ENCODE measurements around the gene COBL. TPM values are rescaled to one million over a fixed set of nuclear protein-coding genes. Genes with fewer than 3 reads are reported as not detected.

Gene COBL
- total and polyA plus RNA-seq, 3 experiments from 2014 or later, result not detected

- Histone ChIP-seq H3K36me3 (ENCODE audit: insufficient read depth, low read length) (no peaks in the 10 kb centered on the region), H3K4me3 (ENCODE audit: low read length) (no peak overlapping the region), H3K27me3 (ENCODE audit: insufficient read depth, low read length, poor library complexity, severe bottlenecking) (no peaks in the 10 kb centered on the region), H3K27ac (ENCODE audit: low read depth, low read length) (no peak overlapping the region), H3K4me1 (ENCODE audit: insufficient read depth, low read length) (no peaks in the 10 kb centered on the region), H3K9me3 (ENCODE audit: low read length) (no peaks in the 10 kb centered on the region)
- H3K4me3 Mint-ChIP-seq, result no peak overlapping the region
- H3K9me3 Mint-ChIP-seq, result no peaks in the 10 kb centered on the region
- H3K4me1 Mint-ChIP-seq, result no peaks in the 10 kb centered on the region
- ChIA-PET POLR2A (no interaction called here), CTCF (no interaction called here)
- peaks cover 0 to 1% of the 10 kb centered on the region in 2 donors for H3K27me3 Mint-ChIP-seq
- no peak overlapping the region for H3K27ac Mint-ChIP-seq
- H3K36me3 Mint-ChIP-seq, result no peaks in the 10 kb centered on the region
- no peak for DNase-seq
Observed at GRCh38 chr7:51190969-51191368, 125.6 kb downstream of the COBL start.

DNA sequence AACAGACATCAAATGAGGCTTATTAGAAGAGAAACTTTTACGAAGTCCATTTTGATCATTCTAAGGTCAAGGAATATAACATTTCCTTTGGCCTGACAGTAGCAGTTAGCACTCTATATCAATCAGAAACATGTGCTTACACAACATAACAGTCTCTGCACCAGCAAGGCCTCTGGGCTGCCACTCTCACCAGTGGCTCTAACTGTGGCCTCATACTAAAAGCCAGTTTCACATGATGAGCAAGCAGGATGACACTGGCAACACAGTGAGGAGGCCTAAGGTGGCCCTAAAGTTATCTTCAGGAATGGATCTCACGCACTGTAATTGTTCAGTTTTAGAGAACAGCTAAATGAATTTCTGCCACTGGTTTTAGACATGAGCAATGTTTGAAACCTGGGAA lies 126.8 kb downstream of the COBL start:
- H3K27ac ChIP-seq (ENCODE audit: low read depth, low read length), result no peak overlapping the region
- no peaks in the 10 kb centered on the region for H3K9me3 Mint-ChIP-seq
- no peaks in the 10 kb centered on the region for H3K27me3 ChIP-seq (ENCODE audit: insufficient read depth, low read length, poor library complexity, severe bottlenecking)
- H3K4me1 Mint-ChIP-seq, result no peaks in the 10 kb centered on the region
- no peaks in the 10 kb centered on the region for H3K36me3 Mint-ChIP-seq
- DNase-seq, result no peak
- H3K4me3 ChIP-seq (ENCODE audit: low read length), result no peak overlapping the region
- H3K9me3 ChIP-seq (ENCODE audit: low read length), result no peaks in the 10 kb centered on the region
- no peak overlapping the region for H3K4me3 Mint-ChIP-seq
- no peaks in the 10 kb centered on the region for H3K4me1 ChIP-seq (ENCODE audit: insufficient read depth, low read length)
- peaks cover 2 to 3% of the 10 kb centered on the region in 2 donors for H3K27me3 Mint-ChIP-seq
- POLR2A ChIA-PET, result no interaction called here
- no peak overlapping the region for H3K27ac Mint-ChIP-seq
- CTCF ChIA-PET, result no interaction called here
- H3K36me3 ChIP-seq (ENCODE audit: insufficient read depth, low read length), result no peaks in the 10 kb centered on the region

GRCh38 chr7:51188987-51189386 lies 127.6 kb downstream of the COBL start:
- no peaks in the 10 kb centered on the region for H3K9me3 Mint-ChIP-seq
- H3K4me3 ChIP-seq (ENCODE audit: low read length), result no peak overlapping the region
- no peaks in the 10 kb centered on the region for H3K4me1 Mint-ChIP-seq
- H3K36me3 ChIP-seq (ENCODE audit: insufficient read depth, low read length), result no peaks in the 10 kb centered on the region
- ChIA-PET POLR2A (no interaction called here), CTCF (no interaction called here)
- H3K36me3 Mint-ChIP-seq, result no peaks in the 10 kb centered on the region
- no peaks in the 10 kb centered on the region for H3K9me3 ChIP-seq (ENCODE audit: low read length)
- no peaks in the 10 kb centered on the region for H3K27me3 ChIP-seq (ENCODE audit: insufficient read depth, low read length, poor library complexity, severe bottlenecking)
- H3K27ac Mint-ChIP-seq, result no peak overlapping the region
- H3K4me1 ChIP-seq (ENCODE audit: insufficient read depth, low read length), result no peaks in the 10 kb centered on the region
- no peak overlapping the region for H3K27ac ChIP-seq (ENCODE audit: low read depth, low read length)
- H3K27me3 Mint-ChIP-seq, result peaks cover 2 to 4% of the 10 kb centered on the region in 2 donors
- no peak overlapping the region for H3K4me3 Mint-ChIP-seq
- DNase-seq, result no peak

DNA sequence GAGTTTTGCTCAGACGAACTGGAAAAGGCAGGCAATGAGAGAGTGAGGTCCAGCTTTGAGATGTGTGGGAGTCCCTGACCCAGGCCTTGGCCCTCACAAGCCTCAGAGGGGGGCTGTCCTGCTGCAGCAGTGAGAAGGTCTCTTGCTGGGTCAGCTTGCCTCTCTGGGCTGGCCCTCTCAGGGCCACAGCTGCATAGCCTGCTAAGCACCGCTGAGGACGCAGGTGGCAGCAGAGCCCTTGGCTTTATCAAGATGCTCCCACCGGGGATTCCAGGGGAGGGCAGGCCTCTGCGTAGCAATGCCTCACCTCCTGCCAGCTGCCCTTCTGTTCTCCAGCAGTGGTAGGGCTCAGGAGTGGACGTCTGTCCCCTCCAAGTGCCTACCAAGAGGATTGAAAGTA lies 128.7 kb downstream of the COBL start:
- Mint-ChIP-seq H3K36me3 (no peaks in the 10 kb centered on the region), H3K4me3 (no peak overlapping the region), H3K27ac (no peak overlapping the region), H3K4me1 (no peaks in the 10 kb centered on the region), H3K27me3 (peaks cover 2 to 7% of the 10 kb centered on the region in 2 donors), H3K9me3 (no peaks in the 10 kb centered on the region)
- ChIA-PET CTCF (interaction anchor here (0.5 kb wide), 1 partner anchor 140 kb away, joined by 3 read pairs; no protein-coding TSS in a partner anchor), POLR2A (no interaction called here)
- no peak overlapping the region for H3K27ac ChIP-seq (ENCODE audit: low read depth, low read length)
- no peaks in the 10 kb centered on the region for H3K9me3 ChIP-seq (ENCODE audit: low read length)
- no peaks in the 10 kb centered on the region for H3K4me1 ChIP-seq (ENCODE audit: insufficient read depth, low read length)
- H3K27me3 ChIP-seq (ENCODE audit: insufficient read depth, low read length, poor library complexity, severe bottlenecking), result no peaks in the 10 kb centered on the region
- no peak for DNase-seq
- H3K36me3 ChIP-seq (ENCODE audit: insufficient read depth, low read length), result no peaks in the 10 kb centered on the region
- H3K4me3 ChIP-seq (ENCODE audit: low read length), result no peak overlapping the region

DNA sequence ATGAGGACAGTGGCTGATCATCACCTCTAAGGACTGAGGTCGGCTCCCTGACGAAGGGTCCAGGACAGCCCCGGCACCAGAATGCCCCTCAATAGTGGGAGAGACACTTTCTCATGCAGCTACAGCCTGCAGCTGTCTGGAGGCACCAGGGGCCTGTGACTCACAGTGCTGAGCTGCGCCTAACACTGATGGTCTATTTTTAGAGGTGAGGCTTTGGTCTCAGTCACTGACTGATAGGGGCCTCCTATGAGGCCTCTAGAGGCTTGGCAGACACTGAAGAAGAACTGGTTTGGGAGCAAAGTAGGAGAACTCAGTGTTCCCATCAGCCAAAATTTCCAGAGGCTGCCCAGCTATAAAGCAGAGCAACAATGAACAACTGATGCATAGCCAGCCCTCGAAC lies 130.1 kb downstream of the COBL start:
- Mint-ChIP-seq H3K27me3 (peaks cover 4 to 11% of the 10 kb centered on the region in 2 donors), H3K4me3 (no peak overlapping the region), H3K27ac (no peak overlapping the region), H3K9me3 (no peaks in the 10 kb centered on the region), H3K36me3 (no peaks in the 10 kb centered on the region), H3K4me1 (no peaks in the 10 kb centered on the region)
- H3K27ac ChIP-seq (ENCODE audit: low read depth, low read length), result no peak overlapping the region
- H3K4me3 ChIP-seq (ENCODE audit: low read length), result no peak overlapping the region
- no peaks in the 10 kb centered on the region for H3K36me3 ChIP-seq (ENCODE audit: insufficient read depth, low read length)
- H3K27me3 ChIP-seq (ENCODE audit: insufficient read depth, low read length, poor library complexity, severe bottlenecking), result no peaks in the 10 kb centered on the region
- no peak for DNase-seq
- CTCF ChIA-PET, result no interaction called here
- H3K9me3 ChIP-seq (ENCODE audit: low read length), result no peaks in the 10 kb centered on the region
- POLR2A ChIA-PET, result no interaction called here
- no peaks in the 10 kb centered on the region for H3K4me1 ChIP-seq (ENCODE audit: insufficient read depth, low read length)

GRCh38 chr7:51182636-51183166 lies 133.9 kb downstream of the COBL start:
- Mint-ChIP-seq H3K4me1 (no peaks in the 10 kb centered on the region), H3K36me3 (no peaks in the 10 kb centered on the region), H3K27ac (no peak overlapping the region), H3K9me3 (no peaks in the 10 kb centered on the region), H3K4me3 (no peak overlapping the region), H3K27me3 (peaks cover 6 to 18% of the 10 kb centered on the region in 2 donors)
- H3K4me1 ChIP-seq (ENCODE audit: insufficient read depth, low read length), result no peaks in the 10 kb centered on the region
- no peaks in the 10 kb centered on the region for H3K36me3 ChIP-seq (ENCODE audit: insufficient read depth, low read length)
- no peak for DNase-seq
- ChIA-PET CTCF (no interaction called here), POLR2A (no interaction called here)
- H3K4me3 ChIP-seq (ENCODE audit: low read length), result no peak overlapping the region
- no peaks in the 10 kb centered on the region for H3K27me3 ChIP-seq (ENCODE audit: insufficient read depth, low read length, poor library complexity, severe bottlenecking)
- no peak overlapping the region for H3K27ac ChIP-seq (ENCODE audit: low read depth, low read length)
- no peaks in the 10 kb centered on the region for H3K9me3 ChIP-seq (ENCODE audit: low read length)

DNA sequence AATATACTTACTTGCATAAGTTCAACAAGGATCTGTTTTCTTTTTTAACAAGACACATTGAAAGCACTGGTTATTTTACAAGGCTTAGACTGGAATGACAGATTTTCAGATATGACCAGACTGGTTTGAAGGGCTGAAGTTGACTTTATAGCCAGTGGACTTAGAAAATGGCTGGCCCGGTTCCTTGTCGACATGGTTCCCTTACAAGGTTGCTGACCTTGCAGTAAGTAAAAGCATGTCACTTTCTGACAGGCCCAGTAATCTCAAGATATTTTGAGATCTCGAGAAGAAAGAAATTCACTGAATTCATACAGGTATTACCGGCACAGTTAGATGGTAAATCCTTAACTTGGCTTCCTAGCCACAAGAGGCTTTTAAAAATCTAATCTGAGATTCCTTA lies 136.5 kb downstream of the COBL start:
- H3K27ac ChIP-seq (ENCODE audit: low read depth, low read length), result no peak overlapping the region
- CTCF ChIA-PET, result interaction anchor here (1.0 kb wide), 1 partner anchor 19 kb away, joined by 3 read pairs; no protein-coding TSS in a partner anchor
- H3K27me3 ChIP-seq (ENCODE audit: insufficient read depth, low read length, poor library complexity, severe bottlenecking), result no peaks in the 10 kb centered on the region
- POLR2A ChIA-PET, result no interaction called here
- no peaks in the 10 kb centered on the region for H3K9me3 ChIP-seq (ENCODE audit: low read length)
- no peak overlapping the region for H3K4me3 Mint-ChIP-seq
- no peaks in the 10 kb centered on the region for H3K36me3 Mint-ChIP-seq
- peaks cover 6 to 32% of the 10 kb centered on the region in 2 donors for H3K27me3 Mint-ChIP-seq
- DNase-seq, result no peak
- H3K9me3 Mint-ChIP-seq, result no peaks in the 10 kb centered on the region
- H3K4me3 ChIP-seq (ENCODE audit: low read length), result no peak overlapping the region
- no peaks in the 10 kb centered on the region for H3K4me1 ChIP-seq (ENCODE audit: insufficient read depth, low read length)
- no peaks in the 10 kb centered on the region for H3K4me1 Mint-ChIP-seq
- H3K36me3 ChIP-seq (ENCODE audit: insufficient read depth, low read length), result no peaks in the 10 kb centered on the region
- H3K27ac Mint-ChIP-seq, result no peak overlapping the region

GRCh38 chr7:51175992-51176388 lies 140.6 kb downstream of the COBL start:
- Mint-ChIP-seq H3K27me3 (peaks cover 3 to 28% of the 10 kb centered on the region in 2 donors), H3K27ac (no peak overlapping the region), H3K4me3 (no peak overlapping the region), H3K36me3 (no peaks in the 10 kb centered on the region), H3K9me3 (no peaks in the 10 kb centered on the region), H3K4me1 (no peaks in the 10 kb centered on the region)
- H3K27me3 ChIP-seq (ENCODE audit: insufficient read depth, low read length, poor library complexity, severe bottlenecking), result no peaks in the 10 kb centered on the region
- CTCF ChIA-PET, result interaction anchor here (1.2 kb wide), 2 partner anchors 13 to 15 kb away, joined by 3 to 5 read pairs; no protein-coding TSS in a partner anchor
- no peaks in the 10 kb centered on the region for H3K4me1 ChIP-seq (ENCODE audit: insufficient read depth, low read length)
- no peak for DNase-seq
- H3K9me3 ChIP-seq (ENCODE audit: low read length), result no peaks in the 10 kb centered on the region
- POLR2A ChIA-PET, result no interaction called here
- H3K27ac ChIP-seq (ENCODE audit: low read depth, low read length), result no peak overlapping the region
- no peak overlapping the region for H3K4me3 ChIP-seq (ENCODE audit: low read length)
- no peaks in the 10 kb centered on the region for H3K36me3 ChIP-seq (ENCODE audit: insufficient read depth, low read length)
